ENCODE measurements around the gene PLA2G4E. TPM values are rescaled to one million over a fixed set of nuclear protein-coding genes. Genes with fewer than 3 reads are reported as not detected.

Gene PLA2G4E
- total RNA-seq, 2 experiments from 2014 or later = not detected

- CTCF ChIA-PET = interaction anchor here (0.9 to 1.1 kb wide), 2 partner anchors 11 to 19 kb away, joined by 3 to 4 read pairs; partner anchors contain the start of gene EHD4
- Mint-ChIP-seq H3K36me3 (ENCODE audit: low read depth) (peaks cover 16% of the 10 kb centered on the region), H3K4me3 (no peak overlapping the region), H3K27me3 (no peaks in the 10 kb centered on the region), H3K9me3 (no peaks in the 10 kb centered on the region), H3K4me1 (peaks cover 40% of the 10 kb centered on the region), H3K27ac (no peak overlapping the region)
- no peak for DNase-seq
- POLR2A ChIA-PET = no interaction called here
Measured at GRCh38 chr15:41961595-41962202, 59.1 kb downstream of the PLA2G4E start.

GRCh38 chr15:41961001-41961518 lies 59.8 kb downstream of the PLA2G4E start:
- ChIA-PET CTCF (interaction anchor here (1.1 to 1.8 kb wide), 3 partner anchors 11 to 21 kb away, joined by 3 to 5 read pairs (median 3); partner anchors contain the start of gene EHD4), POLR2A (no interaction called here)
- no peaks in the 10 kb centered on the region for H3K9me3 Mint-ChIP-seq
- peaks cover 14% of the 10 kb centered on the region for H3K36me3 Mint-ChIP-seq (ENCODE audit: low read depth)
- H3K27me3 Mint-ChIP-seq = no peaks in the 10 kb centered on the region
- DNase-seq = no peak
- H3K27ac Mint-ChIP-seq = no peak overlapping the region
- no peak overlapping the region for H3K4me3 Mint-ChIP-seq
- H3K4me1 Mint-ChIP-seq = peaks cover 36% of the 10 kb centered on the region

- POLR2A ChIA-PET = no interaction called here
- no peak overlapping the region for H3K27ac Mint-ChIP-seq
- CTCF ChIA-PET = interaction anchor here (1.1 to 1.3 kb wide), 3 partner anchors 9 to 12 kb away, joined by 3 to 6 read pairs (median 3); no protein-coding TSS in a partner anchor
- H3K9me3 Mint-ChIP-seq = no peaks in the 10 kb centered on the region
- no peaks in the 10 kb centered on the region for H3K27me3 Mint-ChIP-seq
- H3K4me1 Mint-ChIP-seq = peaks cover 33% of the 10 kb centered on the region
- no peak for DNase-seq
- H3K4me3 Mint-ChIP-seq = no peak overlapping the region
- peaks cover 12% of the 10 kb centered on the region for H3K36me3 Mint-ChIP-seq (ENCODE audit: low read depth)
Measured at GRCh38 chr15:41958002-41958420, 62.8 kb downstream of the PLA2G4E start.

- ChIA-PET POLR2A (no interaction called here), CTCF (interaction anchor here (0.8 to 1.3 kb wide), 4 partner anchors 9 to 13 kb away, joined by 3 to 6 read pairs (median 3); no protein-coding TSS in a partner anchor)
- DNase-seq = no peak
- Mint-ChIP-seq H3K27me3 (no peaks in the 10 kb centered on the region), H3K27ac (peak overlapping the region; percentile 70), H3K36me3 (ENCODE audit: low read depth) (peaks cover 12% of the 10 kb centered on the region), H3K4me1 (peaks cover 33% of the 10 kb centered on the region), H3K9me3 (no peaks in the 10 kb centered on the region), H3K4me3 (no peak overlapping the region)
Measured at GRCh38 chr15:41957021-41957897, 63.6 kb downstream of the PLA2G4E start.

- Mint-ChIP-seq H3K4me1 (peaks cover 24% of the 10 kb centered on the region), H3K4me3 (no peak overlapping the region), H3K27ac (no peak overlapping the region), H3K36me3 (ENCODE audit: low read depth) (peaks cover 8% of the 10 kb centered on the region), H3K27me3 (no peaks in the 10 kb centered on the region), H3K9me3 (no peaks in the 10 kb centered on the region)
- ChIA-PET POLR2A (no interaction called here), CTCF (no interaction called here)
- no peak for DNase-seq
Measured at GRCh38 chr15:41955807-41956525, 64.9 kb downstream of the PLA2G4E start.

- DNase-seq = no peak
- CTCF ChIA-PET = interaction anchor here (5.0 kb wide), 1 partner anchor 14 kb away, joined by 36 read pairs; no protein-coding TSS in a partner anchor
- Mint-ChIP-seq H3K36me3 (ENCODE audit: low read depth) (peaks cover 8% of the 10 kb centered on the region), H3K4me3 (no peak overlapping the region), H3K4me1 (peaks cover 23% of the 10 kb centered on the region), H3K27me3 (no peaks in the 10 kb centered on the region), H3K9me3 (no peaks in the 10 kb centered on the region), H3K27ac (no peak overlapping the region)
- POLR2A ChIA-PET = no interaction called here
Measured at GRCh38 chr15:41955100-41955499, 65.7 kb downstream of the PLA2G4E start.

GRCh38 chr15:41954036-41954435 lies 66.8 kb downstream of the PLA2G4E start:
- H3K36me3 Mint-ChIP-seq (ENCODE audit: low read depth) = peaks cover 6% of the 10 kb centered on the region
- H3K27ac Mint-ChIP-seq = peak overlapping the region; percentile 46
- ChIA-PET CTCF (interaction anchor here (0.6 to 5.0 kb wide), 3 partner anchors 13 to 19 kb away, joined by 3 to 36 read pairs (median 7); partner anchors contain the start of gene EHD4), POLR2A (no interaction called here)
- no peak overlapping the region for H3K4me3 Mint-ChIP-seq
- H3K4me1 Mint-ChIP-seq = peaks cover 23% of the 10 kb centered on the region
- H3K9me3 Mint-ChIP-seq = no peaks in the 10 kb centered on the region
- DNase-seq = no peak
- no peaks in the 10 kb centered on the region for H3K27me3 Mint-ChIP-seq

GRCh38 chr15:41952013-41952563 lies 68.8 kb downstream of the PLA2G4E start:
- CTCF ChIA-PET = interaction anchor here (0.6 to 5.0 kb wide), 3 partner anchors 11 to 225 kb away, joined by 3 to 36 read pairs (median 5); no protein-coding TSS in a partner anchor
- Mint-ChIP-seq H3K4me3 (no peak overlapping the region), H3K27me3 (no peaks in the 10 kb centered on the region), H3K9me3 (no peaks in the 10 kb centered on the region), H3K36me3 (ENCODE audit: low read depth) (peaks cover 3% of the 10 kb centered on the region), H3K27ac (no peak overlapping the region), H3K4me1 (peaks cover 8% of the 10 kb centered on the region)
- POLR2A ChIA-PET = no interaction called here
- DNase-seq = no peak

- Mint-ChIP-seq H3K4me3 (no peak overlapping the region), H3K9me3 (no peaks in the 10 kb centered on the region), H3K36me3 (ENCODE audit: low read depth) (peaks cover 3% of the 10 kb centered on the region), H3K4me1 (peaks cover 4% of the 10 kb centered on the region), H3K27me3 (no peaks in the 10 kb centered on the region), H3K27ac (no peak overlapping the region)
- ChIA-PET POLR2A (interaction anchor here (0.6 kb wide), 1 partner anchor 214 kb away, joined by 9 read pairs; no protein-coding TSS in a partner anchor), CTCF (interaction anchor here (0.5 to 5.0 kb wide), 5 partner anchors 11 to 225 kb away, joined by 3 to 36 read pairs (median 4); no protein-coding TSS in a partner anchor)
- no peak for DNase-seq
Measured at GRCh38 chr15:41951571-41951970, 69.3 kb downstream of the PLA2G4E start.

GRCh38 chr15:41950489-41950888 lies 70.4 kb downstream of the PLA2G4E start:
- DNase-seq = no peak
- peaks cover 3% of the 10 kb centered on the region for H3K36me3 Mint-ChIP-seq (ENCODE audit: low read depth)
- H3K27ac Mint-ChIP-seq = no peak overlapping the region
- H3K9me3 Mint-ChIP-seq = no peaks in the 10 kb centered on the region
- no peak overlapping the region for H3K4me3 Mint-ChIP-seq
- POLR2A ChIA-PET = no interaction called here
- peaks cover 3% of the 10 kb centered on the region for H3K4me1 Mint-ChIP-seq
- no peaks in the 10 kb centered on the region for H3K27me3 Mint-ChIP-seq
- CTCF ChIA-PET = interaction anchor here (0.9 to 5.0 kb wide), 4 partner anchors 10 to 94 kb away, joined by 3 to 36 read pairs (median 3); no protein-coding TSS in a partner anchor

- no peak overlapping the region for H3K4me3 Mint-ChIP-seq
- no peak for DNase-seq
- CTCF ChIA-PET = interaction anchor here (0.9 to 1.3 kb wide), 3 partner anchors 10 to 94 kb away, joined by 3 read pairs; no protein-coding TSS in a partner anchor
- H3K36me3 Mint-ChIP-seq (ENCODE audit: low read depth) = peaks cover 3% of the 10 kb centered on the region
- H3K9me3 Mint-ChIP-seq = no peaks in the 10 kb centered on the region
- H3K27me3 Mint-ChIP-seq = no peaks in the 10 kb centered on the region
- H3K4me1 Mint-ChIP-seq = peaks cover 3% of the 10 kb centered on the region
- H3K27ac Mint-ChIP-seq = no peak overlapping the region
- POLR2A ChIA-PET = no interaction called here
Measured at GRCh38 chr15:41950127-41950483, 70.7 kb downstream of the PLA2G4E start.

Measured in activated CD4-positive, alpha-beta T cell treated with anti-CD3 and anti-CD28 coated beads, Interleukin-2, amount 10 ng/mL, durations not matched to agents 7 days and 5 days (primary cell).